Neural cell (in vitro differentiated cells): ENCODE measurements around the gene SLC9B2. TPM values are rescaled to one million over a fixed set of nuclear protein-coding genes. Genes with fewer than 3 reads are reported as not detected.

Source experiments
- H2AFZ ChIP-seq: fragments of 200-600, 300-800 bp; sonication (generic), shearing (Covaris generic); 2 replicates; pipeline ENCODE4 v1.6.0; 2014; ENCODE audit warnings: low read depth, mild to moderate bottlenecking, antibody characterized with exemption, low read length, moderate library complexity
- H3F3A ChIP-seq: fragments of 200-600 bp; shearing (Covaris generic); 2 replicates; pipeline ENCODE4 v1.6.1; 2016; ENCODE audit warnings: mild to moderate bottlenecking, moderate library complexity, mixed read lengths, antibody characterized with exemption, low read length; ENCODE audit not compliant: insufficient read depth, poor library complexity, severe bottlenecking
- H3K27ac ChIP-seq: fragments of 200-600, 300-800 bp; sonication (generic), shearing (Covaris generic); 2 replicates; pipeline ENCODE4 v1.5.1; 2014; ENCODE audit warnings: mild to moderate bottlenecking, low read length, moderate library complexity
- H3K27me3 ChIP-seq: fragments of 300-800, 200-600 bp; sonication (generic), shearing (Covaris generic); 2 replicates; pipeline ENCODE4 v1.6.0; 2014; ENCODE audit warnings: mild to moderate bottlenecking, low read depth, low read length, moderate library complexity; ENCODE audit not compliant: insufficient read depth
- H3K36me3 ChIP-seq: fragments of 300-800, 200-600 bp; sonication (generic), shearing (Covaris generic); 2 replicates; pipeline ENCODE4 v1.5.1; 2014; ENCODE audit warnings: mild to moderate bottlenecking, antibody characterized with exemption, low read length, moderate library complexity; ENCODE audit not compliant: insufficient read depth
- H3K4me2 ChIP-seq: fragments of 300-800, 200-600 bp; sonication (generic), shearing (Covaris generic); 2 replicates; pipeline ENCODE4 v1.6.0; 2014; ENCODE audit warnings: mild to moderate bottlenecking, low read length
- H3K4me3 ChIP-seq: fragments of 300-800, 200-600 bp; sonication (generic), shearing (Covaris generic); 2 replicates; pipeline ENCODE4 v1.5.1; 2014; ENCODE audit warnings: mild to moderate bottlenecking, low read length, moderate library complexity
- H3K79me2 ChIP-seq: fragments of 200-600 bp; shearing (Covaris generic); replicated peaks from 2 replicates; pipeline ENCODE4 v1.6.0; 2014; ENCODE audit warnings: mild to moderate bottlenecking, low read length, moderate library complexity; ENCODE audit not compliant: insufficient read depth
- H3K9ac ChIP-seq: fragments of 300-800, 200-600 bp; sonication (generic), shearing (Covaris generic); 2 replicates; pipeline ENCODE4 v1.6.1; 2016; ENCODE audit warnings: mild to moderate bottlenecking, low read length, mixed read lengths
- H3K9me2 ChIP-seq: fragments of 200-600 bp; shearing (Covaris generic); 2 replicates; pipeline ENCODE4 v1.6.1; 2016; ENCODE audit warnings: mild to moderate bottlenecking, low read length, mixed read lengths; ENCODE audit not compliant: insufficient read depth
- H3K9me3 ChIP-seq: fragments of 200-600, 300-800 bp; sonication (generic), shearing (Covaris generic); 2 replicates; pipeline ENCODE4 v1.6.1; 2016; ENCODE audit warnings: mild to moderate bottlenecking, mixed run types, low read length, moderate library complexity, mixed read lengths
- H4K20me1 ChIP-seq: fragments of 200-600 bp; shearing (Covaris generic); 2 replicates; pipeline ENCODE4 v1.6.1; 2016; ENCODE audit warnings: mild to moderate bottlenecking, mixed run types; ENCODE audit not compliant: insufficient read depth
- EP300 ChIP-seq: fragments of 450-650 bp; conservative IDR thresholded peaks from 2 replicates; pipeline ENCODE4 v1.6.1; 2014; ENCODE audit warnings: antibody characterized with exemption, mild to moderate bottlenecking, moderate library complexity; ENCODE audit not compliant: poor library complexity, severe bottlenecking
- EZH2 ChIP-seq: fragments of 200-600, 300-800 bp; shearing (Covaris generic), sonication (generic); IDR thresholded peaks from 2 replicates; pipeline ENCODE4 v1.6.1; 2014; ENCODE audit warnings: antibody characterized with exemption, low read length, borderline replicate concordance, mild to moderate bottlenecking; ENCODE audit not compliant: insufficient read depth, poor library complexity, severe bottlenecking
- MXI1 ChIP-seq: fragments of 450-650 bp; conservative IDR thresholded peaks from 2 replicates; pipeline ENCODE4 v1.6.1; 2014; ENCODE audit warnings: antibody characterized with exemption, mild to moderate bottlenecking; ENCODE audit not compliant: poor library complexity, severe bottlenecking
- POLR2AphosphoS5 ChIP-seq: IDR thresholded peaks from 2 replicates; pipeline ENCODE4 v1.6.1; 2012
- RAD21 ChIP-seq: fragments of 450-650 bp; conservative IDR thresholded peaks from 2 replicates; pipeline ENCODE4 v1.6.1; 2014; ENCODE audit warnings: antibody characterized with exemption, mild to moderate bottlenecking, moderate library complexity
- SMC3 ChIP-seq: fragments of 450-650 bp; conservative IDR thresholded peaks from 2 replicates; pipeline ENCODE4 v1.6.1; 2014; ENCODE audit warnings: antibody characterized with exemption, mild to moderate bottlenecking, moderate library complexity; ENCODE audit not compliant: poor library complexity
- TAF1 ChIP-seq: IDR thresholded peaks from 2 replicates; pipeline ENCODE4 v1.6.1; 2012; ENCODE audit warnings: low read depth
- polyA plus RNA-seq: library from polyadenylated mRNA; depleted of rRNA; stranded (reverse); fragments of >200 nt; gene quantifications from 2 replicates; pipeline ENCODE4 v1.2.3, GENCODE V29; 2014
- TF ChIP-seq, protein P1 (sequence below): fragments of 450-650 bp; IDR thresholded peaks from 2 replicates; pipeline ENCODE4 v1.5.1; 2014; ENCODE audit warnings: antibody characterized with exemption, mild to moderate bottlenecking, moderate library complexity; ENCODE audit not compliant: poor library complexity, severe bottlenecking
- TF ChIP-seq, protein P2 (sequence below): IDR thresholded peaks from 2 replicates; pipeline ENCODE4 v1.6.1; 2012; ENCODE audit warnings: borderline replicate concordance

SLC9B2 gene
- polyA plus RNA-seq, 1 donor from 2014 or later, result 46.3 TPM

DNA sequence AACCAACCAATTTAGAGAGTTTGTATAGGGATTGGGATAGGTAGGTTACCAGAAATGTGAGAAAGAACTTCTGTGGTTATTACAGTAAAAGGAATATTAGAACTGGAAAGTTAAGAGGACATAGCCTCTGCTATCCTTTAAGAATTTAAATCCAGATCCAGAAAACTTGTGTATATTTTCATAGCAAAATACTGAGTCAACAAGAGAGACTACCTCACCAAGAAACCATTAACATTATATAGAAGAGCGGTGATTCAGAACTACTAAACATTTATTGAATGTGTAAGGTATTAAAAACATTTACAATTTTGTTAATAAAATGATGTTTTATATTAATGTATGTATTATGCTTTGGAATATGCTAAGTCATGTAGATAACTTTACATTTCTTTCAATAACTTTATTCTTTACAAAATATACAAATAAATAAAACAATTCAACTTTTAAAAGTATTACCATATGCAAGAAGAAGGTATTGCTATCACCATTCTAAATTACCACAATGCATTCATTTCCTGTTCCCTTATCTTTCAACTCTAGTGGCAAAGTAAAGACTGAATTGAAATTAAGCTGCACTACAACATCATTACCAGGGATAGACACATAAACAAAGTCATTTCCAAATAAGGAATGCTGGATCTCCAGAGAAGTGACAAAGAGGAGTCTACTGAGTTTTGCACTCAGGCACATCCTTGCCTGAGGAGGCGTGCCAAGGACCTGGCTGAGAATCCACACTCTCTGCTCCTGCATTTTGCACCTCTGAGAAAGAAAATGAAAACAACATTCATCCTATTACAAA is 29.2 kb upstream of the SLC9B2 start:
- Histone ChIP-seq H3K36me3 (no peaks in the 10 kb centered on the region), H3F3A (no peaks in the 10 kb centered on the region), H3K9ac (no peak overlapping the region), H4K20me1 (no peaks in the 10 kb centered on the region), H3K9me3 (no peaks in the 10 kb centered on the region), H3K27me3 (no peaks in the 10 kb centered on the region), H2AFZ (no peak overlapping the region), H3K4me3 (no peak overlapping the region), H3K79me2 (no peaks in the 10 kb centered on the region), H3K27ac (no peak overlapping the region), H3K9me2 (no peaks in the 10 kb centered on the region), H3K4me2 (no peak overlapping the region)
- TF ChIP-seq, protein P1, sequence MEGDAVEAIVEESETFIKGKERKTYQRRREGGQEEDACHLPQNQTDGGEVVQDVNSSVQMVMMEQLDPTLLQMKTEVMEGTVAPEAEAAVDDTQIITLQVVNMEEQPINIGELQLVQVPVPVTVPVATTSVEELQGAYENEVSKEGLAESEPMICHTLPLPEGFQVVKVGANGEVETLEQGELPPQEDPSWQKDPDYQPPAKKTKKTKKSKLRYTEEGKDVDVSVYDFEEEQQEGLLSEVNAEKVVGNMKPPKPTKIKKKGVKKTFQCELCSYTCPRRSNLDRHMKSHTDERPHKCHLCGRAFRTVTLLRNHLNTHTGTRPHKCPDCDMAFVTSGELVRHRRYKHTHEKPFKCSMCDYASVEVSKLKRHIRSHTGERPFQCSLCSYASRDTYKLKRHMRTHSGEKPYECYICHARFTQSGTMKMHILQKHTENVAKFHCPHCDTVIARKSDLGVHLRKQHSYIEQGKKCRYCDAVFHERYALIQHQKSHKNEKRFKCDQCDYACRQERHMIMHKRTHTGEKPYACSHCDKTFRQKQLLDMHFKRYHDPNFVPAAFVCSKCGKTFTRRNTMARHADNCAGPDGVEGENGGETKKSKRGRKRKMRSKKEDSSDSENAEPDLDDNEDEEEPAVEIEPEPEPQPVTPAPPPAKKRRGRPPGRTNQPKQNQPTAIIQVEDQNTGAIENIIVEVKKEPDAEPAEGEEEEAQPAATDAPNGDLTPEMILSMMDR, result no peak
- TF ChIP-seq, protein P2, sequence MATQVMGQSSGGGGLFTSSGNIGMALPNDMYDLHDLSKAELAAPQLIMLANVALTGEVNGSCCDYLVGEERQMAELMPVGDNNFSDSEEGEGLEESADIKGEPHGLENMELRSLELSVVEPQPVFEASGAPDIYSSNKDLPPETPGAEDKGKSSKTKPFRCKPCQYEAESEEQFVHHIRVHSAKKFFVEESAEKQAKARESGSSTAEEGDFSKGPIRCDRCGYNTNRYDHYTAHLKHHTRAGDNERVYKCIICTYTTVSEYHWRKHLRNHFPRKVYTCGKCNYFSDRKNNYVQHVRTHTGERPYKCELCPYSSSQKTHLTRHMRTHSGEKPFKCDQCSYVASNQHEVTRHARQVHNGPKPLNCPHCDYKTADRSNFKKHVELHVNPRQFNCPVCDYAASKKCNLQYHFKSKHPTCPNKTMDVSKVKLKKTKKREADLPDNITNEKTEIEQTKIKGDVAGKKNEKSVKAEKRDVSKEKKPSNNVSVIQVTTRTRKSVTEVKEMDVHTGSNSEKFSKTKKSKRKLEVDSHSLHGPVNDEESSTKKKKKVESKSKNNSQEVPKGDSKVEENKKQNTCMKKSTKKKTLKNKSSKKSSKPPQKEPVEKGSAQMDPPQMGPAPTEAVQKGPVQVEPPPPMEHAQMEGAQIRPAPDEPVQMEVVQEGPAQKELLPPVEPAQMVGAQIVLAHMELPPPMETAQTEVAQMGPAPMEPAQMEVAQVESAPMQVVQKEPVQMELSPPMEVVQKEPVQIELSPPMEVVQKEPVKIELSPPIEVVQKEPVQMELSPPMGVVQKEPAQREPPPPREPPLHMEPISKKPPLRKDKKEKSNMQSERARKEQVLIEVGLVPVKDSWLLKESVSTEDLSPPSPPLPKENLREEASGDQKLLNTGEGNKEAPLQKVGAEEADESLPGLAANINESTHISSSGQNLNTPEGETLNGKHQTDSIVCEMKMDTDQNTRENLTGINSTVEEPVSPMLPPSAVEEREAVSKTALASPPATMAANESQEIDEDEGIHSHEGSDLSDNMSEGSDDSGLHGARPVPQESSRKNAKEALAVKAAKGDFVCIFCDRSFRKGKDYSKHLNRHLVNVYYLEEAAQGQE, result no peak
- TF ChIP-seq EP300 (no peak), SMC3 (no peak), RAD21 (no peak), POLR2AphosphoS5 (no peak), MXI1 (no peak), TAF1 (no peak), EZH2 (no peak)

DNA sequence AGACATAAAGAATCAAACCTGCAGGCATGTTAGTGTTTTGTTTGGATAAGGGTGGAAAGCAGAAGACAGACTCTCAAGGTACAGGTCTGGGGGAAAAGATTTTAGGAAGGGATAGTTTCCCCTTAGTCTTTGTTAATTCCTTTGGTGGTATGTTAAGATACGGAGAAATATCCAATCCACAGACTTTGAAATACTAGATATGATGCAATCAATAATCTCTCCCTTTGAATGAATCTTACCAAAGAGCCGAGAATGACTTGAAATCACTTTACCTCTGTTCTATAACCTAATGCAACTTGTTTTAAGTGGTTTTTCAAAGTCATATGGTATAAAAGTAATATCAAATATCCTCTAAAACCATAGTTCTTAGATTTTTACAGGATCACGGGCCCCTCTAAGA is 28.3 kb upstream of the SLC9B2 start:
- no peak overlapping the region for H3K4me2 ChIP-seq
- no peaks in the 10 kb centered on the region for H3K27me3 ChIP-seq
- H2AFZ ChIP-seq, result no peak overlapping the region
- H3K79me2 ChIP-seq, result no peaks in the 10 kb centered on the region
- H3K4me3 ChIP-seq, result no peak overlapping the region
- H3K36me3 ChIP-seq, result no peaks in the 10 kb centered on the region
- TF ChIP-seq RAD21, result no peak
- TF ChIP-seq, protein P2, result no peak
- TF ChIP-seq TAF1, result no peak
- TF ChIP-seq MXI1, result no peak
- TF ChIP-seq SMC3, result no peak
- no peak for TF ChIP-seq EP300
- no peak for TF ChIP-seq EZH2
- TF ChIP-seq, protein P1, result no peak
- no peak for TF ChIP-seq POLR2AphosphoS5
- no peaks in the 10 kb centered on the region for H3F3A ChIP-seq
- no peak overlapping the region for H3K9ac ChIP-seq
- H4K20me1 ChIP-seq, result no peaks in the 10 kb centered on the region
- H3K9me2 ChIP-seq, result no peaks in the 10 kb centered on the region
- H3K27ac ChIP-seq, result no peak overlapping the region
- no peaks in the 10 kb centered on the region for H3K9me3 ChIP-seq
